Stimulated activated CD8-positive, alpha-beta memory T cell treated with anti-CD3 and anti-CD28 coated beads, Interleukin-7, amount 100 ng/mL, for 48 hours (primary cell): Measurements from ENCODE around the gene FRMPD4.

Source experiments
- DNase-seq, 2 donors: peaks; one replicate each; pipeline ENCODE4 v3.0.0-alpha.2; 2020; ENCODE audit warnings: low read depth in 1 of 2; ENCODE audit errors: extremely low read depth in 1 of 2

Gene FRMPD4

DNA sequence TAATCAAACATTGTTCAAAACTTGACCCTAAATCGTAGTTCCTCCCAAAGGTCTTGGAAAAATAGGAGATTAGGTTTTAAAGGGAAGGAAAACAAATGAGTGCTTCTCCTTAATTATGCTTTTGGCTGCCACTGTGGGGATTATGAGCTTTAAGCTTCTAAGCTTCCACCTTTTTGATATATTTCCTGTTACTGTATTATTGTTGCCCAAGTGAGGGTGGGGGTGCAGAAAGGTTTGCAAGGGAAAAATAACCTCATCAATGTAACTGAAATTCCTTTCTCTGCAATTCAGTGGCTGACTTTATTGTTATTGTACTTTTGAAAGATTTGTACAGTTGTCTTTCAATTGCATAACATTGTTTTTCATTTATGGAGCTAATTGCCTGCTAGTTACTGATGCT, 285.1 kb downstream of the FRMPD4 start:
- DNase-seq, result no peak

DNA sequence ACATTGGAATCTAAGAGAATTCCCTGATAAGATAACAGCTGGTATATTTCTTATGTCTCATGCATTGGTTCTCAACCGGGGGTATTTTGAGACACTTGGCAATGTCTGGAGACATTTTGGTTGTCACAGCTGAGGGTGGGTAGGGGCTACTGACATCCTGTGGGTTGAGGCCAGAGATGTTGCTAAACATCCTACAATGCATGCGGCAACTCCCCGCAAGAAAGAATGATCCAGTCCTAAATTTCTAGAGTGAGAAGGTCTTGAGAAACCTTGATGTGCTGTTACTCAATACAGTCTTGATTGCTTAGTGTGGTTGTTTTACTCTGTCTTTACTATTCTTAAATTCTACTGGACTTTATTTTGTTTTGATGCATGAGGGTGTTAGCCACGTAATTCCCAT, 287.2 kb downstream of the FRMPD4 start:
- no peak for DNase-seq

DNA sequence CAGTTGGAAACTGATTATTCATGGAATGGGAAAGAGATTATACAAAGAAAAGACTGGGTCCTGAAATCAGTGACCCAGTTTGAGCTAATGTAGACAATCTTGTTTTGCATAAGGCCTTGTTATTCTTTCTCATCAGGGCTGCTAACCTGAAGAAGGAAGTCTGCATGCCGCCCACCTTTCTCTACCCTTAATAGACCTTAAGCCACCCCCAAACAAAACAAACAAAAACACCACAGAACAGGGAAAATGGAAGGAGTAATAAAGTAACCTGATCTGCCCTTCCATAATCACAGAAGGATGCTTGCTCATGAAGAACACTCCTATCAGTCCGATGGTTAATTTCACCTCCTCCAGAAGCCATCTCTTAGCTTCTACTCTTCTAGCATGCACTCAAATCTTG, 288.1 kb downstream of the FRMPD4 start:
- DNase-seq, result no peak

DNA sequence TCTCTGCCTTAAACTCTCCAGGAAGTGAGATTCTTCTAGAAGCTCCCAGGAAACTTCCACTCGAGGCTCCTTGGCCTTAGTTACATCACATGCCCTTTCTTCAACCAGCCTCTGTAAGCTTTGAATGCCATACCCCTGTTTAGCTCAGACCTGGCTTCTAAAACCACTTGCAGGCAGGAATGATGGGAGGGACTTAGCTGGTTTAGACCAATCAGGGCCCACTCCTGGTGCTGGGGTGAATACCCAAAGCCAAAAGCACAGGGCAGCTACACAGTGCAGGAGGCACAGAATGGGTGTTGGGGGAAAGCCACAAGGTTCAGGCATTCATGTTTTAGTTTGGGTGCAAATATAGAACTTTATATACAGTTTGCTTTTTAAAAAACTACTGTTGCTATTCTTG, 296.2 kb downstream of the FRMPD4 start:
- no peak for DNase-seq

DNA sequence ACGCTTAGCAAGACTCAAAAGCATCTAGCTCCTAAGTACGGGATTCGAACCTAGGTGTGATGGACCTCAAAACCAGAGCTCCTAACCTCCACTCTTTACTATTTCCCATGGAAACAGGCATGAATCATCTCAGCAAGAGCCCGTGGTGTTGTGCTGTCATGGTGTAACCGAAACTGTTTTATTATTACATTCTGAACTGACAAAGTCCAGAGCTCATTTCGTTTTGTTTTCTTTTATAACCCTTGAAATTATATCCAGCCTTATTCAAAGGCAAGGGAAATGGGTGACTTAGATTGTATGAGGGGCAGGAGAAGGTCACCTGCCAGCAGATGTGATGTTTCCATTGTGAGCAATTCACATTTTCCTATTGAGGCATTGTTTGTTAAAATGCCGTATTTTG, 301.1 kb downstream of the FRMPD4 start:
- DNase-seq, result no peak

DNA sequence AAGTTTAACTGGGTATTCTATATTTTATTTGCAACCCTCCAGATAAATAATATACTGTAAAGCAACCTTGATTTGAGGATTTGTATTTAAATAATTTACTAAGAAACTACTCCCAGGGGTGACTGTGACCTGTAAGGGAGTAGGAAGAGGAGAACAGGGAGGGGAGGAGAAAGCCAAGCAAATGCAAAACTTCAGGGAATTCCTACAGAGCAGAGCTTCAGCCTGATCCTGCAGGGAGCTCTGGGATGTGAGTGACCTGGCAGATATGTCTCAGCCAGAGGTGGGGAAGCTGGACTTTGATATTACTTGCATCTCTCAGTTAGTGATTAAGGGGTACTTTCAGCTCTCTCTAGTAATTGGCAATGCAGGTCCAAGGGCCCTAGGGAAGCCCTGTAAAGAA, 302.0 kb downstream of the FRMPD4 start:
- no peak for DNase-seq

DNA sequence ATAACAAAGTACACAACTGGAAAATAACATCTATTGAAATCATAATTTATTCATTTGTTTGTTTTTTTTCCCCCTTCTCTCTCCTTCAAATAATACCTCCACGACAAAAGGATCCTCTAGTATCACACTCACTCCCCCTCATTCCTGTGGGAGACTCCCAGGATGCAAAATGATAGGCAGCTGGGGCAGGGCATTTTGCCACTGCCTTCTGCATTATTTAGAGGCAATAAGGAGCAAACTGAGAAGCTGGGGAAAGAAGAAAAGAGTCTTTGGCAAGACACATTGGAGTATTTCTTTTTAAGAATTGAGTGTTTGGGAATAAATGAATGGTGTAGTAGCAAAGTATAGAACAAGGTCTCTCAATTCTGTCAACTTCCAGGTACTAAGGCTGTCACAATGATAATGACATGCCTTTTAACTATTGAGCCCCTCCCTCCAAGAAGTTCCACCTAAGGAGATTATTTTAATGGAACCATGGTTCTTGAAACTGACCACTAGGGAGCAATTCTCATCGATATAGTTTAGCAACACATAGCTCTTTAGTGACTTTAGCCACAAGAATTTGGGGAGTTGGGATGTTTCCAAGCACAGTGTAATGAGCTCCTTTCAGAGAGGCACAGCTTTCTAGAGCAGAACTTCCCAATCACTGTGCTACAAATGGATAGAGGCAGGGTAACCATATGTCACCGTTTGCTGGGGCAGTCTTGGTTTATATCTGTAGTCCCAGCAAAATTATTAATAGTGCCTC, 303.3 kb downstream of the FRMPD4 start:
- no peak for DNase-seq

DNA sequence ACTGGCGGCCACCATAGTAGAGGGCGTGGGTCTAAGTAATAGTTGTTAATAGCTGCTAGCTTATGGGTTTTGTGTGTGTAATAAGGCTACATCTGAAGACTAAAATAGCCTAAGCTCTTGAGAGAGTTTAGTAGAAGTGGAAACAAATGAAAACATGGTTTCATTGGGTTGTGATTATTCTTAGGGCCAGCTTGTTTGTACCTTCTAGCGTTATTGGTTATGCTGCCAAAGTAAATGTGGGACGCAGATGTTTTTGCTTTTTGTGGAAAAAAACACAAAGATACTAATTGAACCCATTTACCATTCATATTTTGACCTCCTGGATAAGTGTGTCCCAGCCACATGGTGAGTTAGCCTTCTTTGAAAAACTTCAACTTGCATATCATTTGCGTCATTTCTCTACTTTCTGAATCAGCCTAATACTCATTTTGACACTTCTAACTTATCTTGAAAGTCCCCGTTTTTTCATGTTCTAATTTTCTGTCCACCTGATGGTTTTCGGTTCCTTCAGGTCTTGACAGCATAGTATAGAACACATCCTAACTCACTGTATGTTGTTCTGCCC, 305.3 kb downstream of the FRMPD4 start:
- no peak for DNase-seq

DNA sequence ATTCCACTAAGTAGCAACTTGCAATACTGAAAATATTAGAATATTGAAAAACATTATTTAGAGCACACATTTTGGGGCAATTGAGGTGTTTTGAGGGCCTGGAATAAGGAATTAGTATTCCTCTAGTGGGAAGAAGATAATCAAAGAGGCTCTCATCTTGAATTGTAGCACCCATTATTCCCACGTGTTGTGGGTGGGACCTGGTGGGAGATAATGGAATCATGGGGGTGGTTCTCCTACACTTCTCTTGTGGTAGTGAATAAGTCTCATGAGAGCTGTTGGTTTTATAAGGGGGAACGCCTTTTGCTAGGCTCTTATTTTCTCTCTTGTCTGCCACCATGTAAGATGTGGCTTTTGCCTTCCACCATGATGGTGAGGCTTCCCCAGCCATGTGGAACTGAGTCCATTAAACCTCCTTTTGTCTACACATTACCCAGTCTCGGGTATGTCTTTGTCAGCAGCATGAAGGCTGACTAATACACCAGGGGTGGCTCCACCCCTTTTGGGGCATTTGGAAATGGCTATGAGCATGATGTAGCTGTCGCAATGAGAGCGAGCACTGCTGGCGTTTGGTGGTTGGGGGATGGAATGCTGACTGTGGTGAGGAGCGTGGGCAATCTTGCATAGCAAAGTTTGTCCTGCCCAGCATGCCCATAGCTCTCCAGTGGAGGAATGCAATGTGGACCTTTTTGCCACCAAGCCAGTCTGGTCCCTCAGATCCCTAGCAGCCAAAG, 308.2 kb downstream of the FRMPD4 start:
- DNase-seq, result no peak

DNA sequence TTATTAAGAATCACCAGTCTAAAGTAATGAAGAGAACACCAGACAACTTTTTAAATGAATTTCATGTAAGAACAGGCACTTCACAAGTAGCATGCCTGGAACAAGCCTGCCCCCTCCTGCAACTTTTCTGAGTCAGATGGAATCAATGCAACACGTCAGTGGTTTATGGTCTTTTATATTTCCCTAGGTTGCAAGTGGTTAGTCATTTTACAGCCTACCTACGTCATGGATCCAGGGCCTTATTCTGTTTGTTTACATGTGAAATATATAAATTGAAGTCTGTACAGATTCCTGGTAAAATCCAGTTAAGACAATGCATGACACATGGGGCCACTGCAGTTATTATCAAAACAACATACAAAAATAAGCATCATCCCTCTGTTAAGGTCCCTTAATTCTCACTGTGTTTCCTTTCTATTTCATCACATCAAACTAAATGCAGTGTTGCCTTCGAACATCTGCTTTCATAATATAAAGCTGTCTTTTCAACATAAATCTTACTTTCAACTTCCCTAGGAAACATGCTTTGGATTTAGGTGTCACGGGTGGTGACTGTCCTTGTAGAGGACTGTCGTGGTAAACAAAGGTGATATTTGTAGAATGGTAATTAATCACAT, 309.3 kb downstream of the FRMPD4 start:
- DNase-seq, result no peak

DNA sequence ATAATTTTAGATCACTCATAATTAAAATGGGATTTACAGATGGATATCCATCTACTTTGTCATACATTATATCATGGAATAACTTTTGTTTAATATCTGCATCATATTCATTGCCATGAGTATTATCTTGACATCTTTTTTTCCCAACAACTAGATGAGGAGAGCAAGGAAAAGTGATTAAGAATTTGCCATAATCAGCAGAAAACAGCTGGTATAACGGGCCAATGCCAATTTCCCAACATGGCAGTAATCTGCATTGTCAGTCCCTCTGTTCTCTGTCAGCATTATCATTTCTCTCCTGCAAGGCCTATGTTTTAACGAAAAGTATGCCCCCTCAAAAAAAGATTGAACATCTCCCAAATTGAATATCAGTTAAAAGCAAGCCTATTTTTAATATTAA, 314.0 kb downstream of the FRMPD4 start:
- no peak for DNase-seq

DNA sequence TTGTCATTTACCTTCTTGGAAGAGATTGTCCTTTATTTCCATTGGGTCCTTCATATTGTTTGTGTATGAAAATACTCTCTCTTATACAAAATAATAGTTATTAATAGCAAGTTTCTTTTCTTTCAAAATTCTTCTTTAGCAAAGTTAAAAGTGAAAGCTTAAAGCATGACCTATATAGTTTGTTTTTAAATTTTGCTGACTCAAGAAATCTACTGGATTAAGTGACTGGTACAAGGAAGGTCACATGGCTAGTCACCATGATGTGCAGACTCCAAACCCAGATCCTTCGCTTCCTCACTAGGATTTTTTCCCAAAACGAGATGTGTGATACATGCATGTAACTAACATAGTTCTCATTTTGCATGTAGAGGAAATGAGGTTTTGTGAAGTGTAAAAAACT, 322.7 kb downstream of the FRMPD4 start:
- DNase-seq, result no peak

DNA sequence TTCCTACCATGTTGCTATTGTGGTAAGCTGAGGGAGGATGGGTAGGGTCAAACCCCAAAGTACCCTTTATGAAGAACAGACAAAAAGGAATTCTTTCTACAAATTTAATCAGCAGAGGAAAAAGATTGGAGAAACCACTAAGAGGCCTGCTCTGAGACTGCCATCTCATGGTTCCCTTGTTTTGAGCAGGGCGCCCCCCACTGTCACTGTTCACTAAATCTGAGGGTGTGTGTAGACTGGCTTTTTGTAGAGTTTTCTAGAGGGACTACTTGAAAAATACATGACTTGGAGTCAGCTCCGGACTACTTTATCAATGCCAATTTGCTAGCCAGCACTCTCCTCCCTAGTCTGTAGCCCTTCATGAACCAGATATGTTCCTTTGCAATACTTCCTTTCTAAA, 324.8 kb downstream of the FRMPD4 start:
- no peak for DNase-seq

DNA sequence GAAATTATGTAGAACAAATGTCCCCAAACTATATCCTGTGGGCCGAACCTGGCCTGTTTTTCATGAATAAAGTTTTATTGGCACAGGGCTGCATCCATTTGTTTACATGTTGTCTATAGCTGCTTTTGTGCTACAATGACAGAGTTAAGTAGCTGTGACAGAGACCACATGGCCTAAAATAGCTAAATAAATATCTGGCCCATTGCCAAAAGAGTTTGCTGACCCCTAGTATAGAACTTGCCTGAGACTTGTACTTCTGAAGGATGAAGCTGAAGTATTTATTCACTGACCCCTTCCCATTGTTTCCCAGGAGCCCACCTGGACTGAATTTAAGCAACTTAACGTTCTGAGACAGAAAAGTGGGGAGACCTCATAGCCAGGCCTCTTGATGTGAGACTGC, 325.6 kb downstream of the FRMPD4 start:
- DNase-seq, result no peak

DNA sequence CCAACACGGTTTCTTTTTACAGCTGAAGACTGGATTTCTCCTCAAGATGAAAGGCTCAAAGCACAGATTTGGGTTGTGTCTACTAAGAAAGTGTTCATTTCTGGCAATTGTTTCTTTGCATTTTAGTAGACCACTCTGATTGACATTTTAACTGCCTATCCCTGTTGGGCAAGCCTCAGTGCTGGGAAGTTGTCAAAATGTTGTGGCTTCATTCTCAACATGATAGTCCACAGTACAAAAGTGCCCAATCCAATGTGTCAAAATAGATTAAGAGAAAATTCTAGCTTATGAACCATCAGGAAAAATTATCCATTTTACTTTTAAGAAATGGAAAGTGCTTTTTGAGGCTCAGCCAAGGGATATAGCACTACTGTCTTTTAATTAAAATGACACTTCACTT, 329.0 kb downstream of the FRMPD4 start:
- no peak for DNase-seq

DNA sequence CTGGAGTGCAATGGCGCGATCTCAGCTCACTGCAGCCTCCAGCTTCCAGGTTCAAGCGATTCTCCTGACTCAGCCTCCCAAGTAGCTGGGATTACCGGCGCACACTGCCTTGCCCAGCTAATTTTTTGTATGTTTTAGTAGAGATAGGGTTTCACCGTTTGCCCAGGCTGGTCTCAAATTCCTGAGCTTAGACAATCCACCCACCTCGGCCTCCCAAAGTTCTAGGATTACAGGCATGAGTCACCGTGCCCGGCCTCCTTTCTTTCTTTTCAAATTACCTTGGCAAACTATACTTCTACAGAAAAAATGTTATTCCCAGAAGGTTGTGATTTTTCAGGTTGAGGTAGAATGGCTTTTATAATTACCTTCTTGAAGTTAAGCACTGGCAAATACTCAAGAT, 331.0 kb downstream of the FRMPD4 start:
- no peak for DNase-seq

DNA sequence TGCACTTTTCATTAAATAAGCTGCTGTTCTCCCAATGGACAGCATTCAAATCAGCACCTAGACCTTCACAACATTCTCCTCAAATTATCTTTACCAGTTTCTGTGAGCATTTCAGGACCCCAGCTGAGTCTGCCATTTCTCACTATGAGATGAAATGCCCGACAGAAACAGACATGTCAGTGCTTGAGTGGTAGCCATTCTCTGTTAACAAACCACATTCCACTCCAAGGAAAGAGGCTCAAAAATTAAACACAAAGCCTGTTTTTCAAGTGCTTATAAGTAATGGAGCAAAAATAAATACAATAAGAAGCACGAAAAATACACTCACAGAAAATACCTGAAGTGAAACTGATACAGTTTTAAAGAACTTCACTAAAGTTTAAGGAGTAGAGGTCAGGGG, 332.8 kb downstream of the FRMPD4 start:
- no peak for DNase-seq

DNA sequence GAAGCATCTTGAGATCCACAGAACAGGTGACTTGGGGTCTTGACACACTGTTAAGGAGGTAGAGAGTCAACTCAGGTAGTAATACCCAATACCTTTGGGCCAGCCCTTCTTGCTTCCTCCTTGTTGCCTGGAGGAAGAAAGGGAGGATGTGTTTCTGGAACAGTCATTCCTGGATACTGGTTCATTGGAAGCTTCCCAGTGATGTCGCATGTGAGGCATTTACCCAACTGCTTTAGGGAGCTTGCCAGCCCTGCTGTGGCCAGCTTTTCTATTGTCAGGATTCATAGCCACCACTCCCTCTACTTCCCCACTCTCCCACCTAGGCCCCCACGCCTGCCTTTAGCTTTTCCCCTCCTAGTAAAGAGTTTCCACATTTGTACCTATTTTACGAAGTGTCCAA, 342.7 kb downstream of the FRMPD4 start:
- no peak for DNase-seq

DNA sequence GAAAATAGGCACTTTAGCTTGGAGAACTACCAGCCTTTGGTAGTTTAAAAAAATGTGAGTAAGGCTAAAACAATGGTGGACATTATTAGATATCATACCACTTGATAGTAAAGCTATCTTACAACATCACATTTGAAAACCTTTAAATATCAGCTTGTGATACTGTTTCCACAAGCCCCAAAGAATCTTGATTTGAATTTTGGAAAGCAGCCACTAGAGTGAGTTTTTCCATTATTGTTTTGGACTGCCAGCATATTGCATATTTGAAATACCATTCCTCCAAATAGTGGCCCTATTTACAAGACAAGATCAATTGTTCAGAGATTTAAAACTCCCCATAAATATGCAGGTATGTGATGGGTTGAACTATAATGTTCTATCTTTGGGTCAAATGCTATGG, 349.9 kb downstream of the FRMPD4 start:
- DNase-seq, result no peak

DNA sequence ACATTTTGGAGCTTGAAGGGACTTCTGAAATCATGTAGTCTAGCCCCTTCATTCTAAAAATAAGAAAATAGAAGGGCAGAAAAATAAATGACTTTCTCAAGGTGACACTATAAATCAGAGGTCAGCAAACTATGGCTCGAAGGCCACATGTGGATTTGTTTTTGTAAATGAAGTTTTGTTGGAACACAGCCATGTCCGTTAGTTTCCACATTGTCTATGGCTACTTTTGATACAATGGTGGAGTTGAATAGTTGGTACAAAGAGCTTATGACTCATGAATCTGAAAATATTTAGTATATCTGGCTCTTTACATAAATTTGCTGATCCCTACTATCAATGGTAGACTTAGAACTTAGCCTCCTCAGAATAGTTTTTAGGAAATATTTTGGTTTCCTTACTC, 350.5 kb downstream of the FRMPD4 start:
- no peak for DNase-seq

DNA sequence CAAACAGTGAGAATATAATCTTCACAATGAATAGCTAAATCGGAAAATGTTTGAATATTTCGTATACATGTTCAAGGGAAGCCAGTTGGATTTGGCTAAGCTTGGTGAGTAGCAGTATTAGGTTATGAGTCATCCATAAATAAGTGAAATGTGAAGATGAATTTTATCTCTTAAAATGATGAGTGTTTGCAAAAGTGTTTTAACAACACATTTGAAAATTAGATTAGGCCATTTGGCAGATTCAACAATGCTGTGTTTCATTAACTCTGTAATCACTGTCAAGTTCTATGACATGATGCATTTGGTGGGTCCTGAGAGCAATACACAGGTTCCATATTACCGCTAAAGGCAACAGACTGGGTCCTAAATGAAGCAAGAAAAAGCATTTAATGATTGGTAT, 351.1 kb downstream of the FRMPD4 start:
- no peak for DNase-seq
